LNCAP (cell line): ENCODE measurements around the gene DYNC1I1.

Experiments
- CTCF ChIP-seq: fragments of 450-650 bp; IDR thresholded peaks from 2 replicates; pipeline ENCODE4 v1.5.1; 2017; ENCODE audit warnings: mild to moderate bottlenecking

DYNC1I1 gene

GRCh38 chr7:96052289-96052688 lies 279.9 kb downstream of the DYNC1I1 start:
- TF ChIP-seq CTCF, result no peak

GRCh38 chr7:96052860-96053470 lies 280.6 kb downstream of the DYNC1I1 start:
- no peak for TF ChIP-seq CTCF

GRCh38 chr7:96055717-96056116 lies 283.4 kb downstream of the DYNC1I1 start:
- no peak for TF ChIP-seq CTCF

- no peak for TF ChIP-seq CTCF
Measured at GRCh38 chr7:96059075-96059474, 286.7 kb downstream of the DYNC1I1 start.

- TF ChIP-seq CTCF, result no peak
Measured at GRCh38 chr7:96061009-96061408, 288.7 kb downstream of the DYNC1I1 start.

GRCh38 chr7:96061844-96062243 lies 289.5 kb downstream of the DYNC1I1 start:
- TF ChIP-seq CTCF, result no peak

- no peak for TF ChIP-seq CTCF
Measured at GRCh38 chr7:96067321-96067720, 295.0 kb downstream of the DYNC1I1 start.

GRCh38 chr7:96069401-96069800 lies 297.0 kb downstream of the DYNC1I1 start:
- TF ChIP-seq CTCF, result no peak
